MM.1S (cell line): ENCODE data around the gene STYXL1.
"Not testable (repeated sequence)": the region's sequence is repeated elsewhere in the genome, so short reads cannot be mapped to it uniquely, and the experiment has no call there.

ENCODE experiments used
- DNase-seq: peaks from one replicate; pipeline ENCODE4 v3.0.0-alpha.2; 2015
- H2AFZ ChIP-seq: fragments of 300-600 bp; sonication (generic); 2 replicates; pipeline ENCODE4 v1.6.0; 2016; ENCODE audit warnings: antibody characterized with exemption, low read length
- H3F3A ChIP-seq: fragments of 300-600 bp; sonication (generic); 2 replicates; pipeline ENCODE4 v1.6.1; 2016; ENCODE audit warnings: mild to moderate bottlenecking, antibody characterized with exemption, low read length, moderate library complexity, mixed read lengths; ENCODE audit not compliant: insufficient read depth
- H3K27ac ChIP-seq: fragments of 300-600 bp; sonication (generic); 2 replicates; pipeline ENCODE4 v1.5.1; 2016; ENCODE audit warnings: mild to moderate bottlenecking, low read length
- H3K27me3 ChIP-seq: fragments of 300-600 bp; sonication (generic); replicated peaks from 2 replicates; pipeline ENCODE4 v1.6.0; 2016; ENCODE audit warnings: low read length; ENCODE audit not compliant: insufficient read depth
- H3K36me3 ChIP-seq: fragments of 300-600 bp; sonication (generic); replicated peaks from 2 replicates; pipeline ENCODE4 v1.6.1; 2016; ENCODE audit warnings: mild to moderate bottlenecking, low read length, mixed read lengths; ENCODE audit not compliant: insufficient read depth
- H3K4me1 ChIP-seq: fragments of 300-600 bp; sonication (generic); 2 replicates; pipeline ENCODE4 v1.6.1; 2016; ENCODE audit warnings: low read length, mixed read lengths
- H3K4me2 ChIP-seq: fragments of 300-600 bp; sonication (generic); 2 replicates; pipeline ENCODE4 v1.6.0; 2016; ENCODE audit warnings: low read depth, low read length
- H3K4me3 ChIP-seq: fragments of 300-600 bp; sonication (generic); 2 replicates; pipeline ENCODE4 v1.5.1; 2016; ENCODE audit warnings: low read length, mixed read lengths
- H3K79me2 ChIP-seq: fragments of 300-600 bp; sonication (generic); 2 replicates; pipeline ENCODE4 v1.6.1; 2016; ENCODE audit warnings: mixed run types, low read length, mixed read lengths
- H3K9ac ChIP-seq: fragments of 300-600 bp; sonication (generic); 2 replicates; pipeline ENCODE4 v1.6.1; 2016; ENCODE audit warnings: low read length, mixed read lengths
- H3K9me2 ChIP-seq: fragments of 300-600 bp; sonication (generic); replicated peaks from 2 replicates; pipeline ENCODE4 v1.6.1; 2016; ENCODE audit warnings: mild to moderate bottlenecking, low read length, mixed read lengths; ENCODE audit not compliant: insufficient read depth
- H3K9me3 ChIP-seq: fragments of 300-600 bp; sonication (generic); replicated peaks from 2 replicates; pipeline ENCODE4 v1.6.1; 2016; ENCODE audit warnings: mild to moderate bottlenecking, low read length, mixed read lengths; ENCODE audit not compliant: insufficient read depth
- H4K20me1 ChIP-seq: fragments of 300-600 bp; sonication (generic); 2 replicates; pipeline ENCODE4 v1.6.1; 2016; ENCODE audit warnings: mild to moderate bottlenecking, low read length, moderate library complexity, mixed read lengths; ENCODE audit not compliant: insufficient read depth
- EZH2 ChIP-seq: fragments of 300-600 bp; sonication (generic); optimal IDR thresholded peaks from 2 replicates; pipeline ENCODE3; 2017; ENCODE audit warnings: low read depth, mild to moderate bottlenecking, antibody characterized with exemption, low read length, mixed read lengths
- EZH2phosphoT487 ChIP-seq: fragments of 300-600 bp; sonication (generic); IDR thresholded peaks from 2 replicates; pipeline ENCODE4 v1.6.1; 2018; ENCODE audit warnings: antibody characterized with exemption, low read length
- TF ChIP-seq, protein P1 (sequence below): fragments of 300-600 bp; sonication (generic); IDR thresholded peaks from 2 replicates; pipeline ENCODE4 v1.5.1; 2016; ENCODE audit warnings: antibody characterized with exemption, low read length, mixed read lengths

STYXL1 gene

GRCh38 chr7:76023002-76023401 lies 24.8 kb downstream of the STYXL1 start:
- Histone ChIP-seq H2AFZ (no peak overlapping the region), H3K27me3 (no peaks in the 10 kb centered on the region), H3K27ac (no peak overlapping the region), H3K9me2 (no peaks in the 10 kb centered on the region), H3K9me3 (no peaks in the 10 kb centered on the region), H3F3A (no peaks in the 10 kb centered on the region), H3K36me3 (no peaks in the 10 kb centered on the region), H3K79me2 (no peaks in the 10 kb centered on the region), H3K4me1 (peaks cover 9% of the 10 kb centered on the region; the same call in 1 of the 2 replicates), H3K4me3 (no peak overlapping the region), H4K20me1 (no peaks in the 10 kb centered on the region), H3K4me2 (no peak overlapping the region), H3K9ac (no peak overlapping the region)
- no peak for DNase-seq
- TF ChIP-seq EZH2, result no peak
- TF ChIP-seq, protein P1, sequence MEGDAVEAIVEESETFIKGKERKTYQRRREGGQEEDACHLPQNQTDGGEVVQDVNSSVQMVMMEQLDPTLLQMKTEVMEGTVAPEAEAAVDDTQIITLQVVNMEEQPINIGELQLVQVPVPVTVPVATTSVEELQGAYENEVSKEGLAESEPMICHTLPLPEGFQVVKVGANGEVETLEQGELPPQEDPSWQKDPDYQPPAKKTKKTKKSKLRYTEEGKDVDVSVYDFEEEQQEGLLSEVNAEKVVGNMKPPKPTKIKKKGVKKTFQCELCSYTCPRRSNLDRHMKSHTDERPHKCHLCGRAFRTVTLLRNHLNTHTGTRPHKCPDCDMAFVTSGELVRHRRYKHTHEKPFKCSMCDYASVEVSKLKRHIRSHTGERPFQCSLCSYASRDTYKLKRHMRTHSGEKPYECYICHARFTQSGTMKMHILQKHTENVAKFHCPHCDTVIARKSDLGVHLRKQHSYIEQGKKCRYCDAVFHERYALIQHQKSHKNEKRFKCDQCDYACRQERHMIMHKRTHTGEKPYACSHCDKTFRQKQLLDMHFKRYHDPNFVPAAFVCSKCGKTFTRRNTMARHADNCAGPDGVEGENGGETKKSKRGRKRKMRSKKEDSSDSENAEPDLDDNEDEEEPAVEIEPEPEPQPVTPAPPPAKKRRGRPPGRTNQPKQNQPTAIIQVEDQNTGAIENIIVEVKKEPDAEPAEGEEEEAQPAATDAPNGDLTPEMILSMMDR, result no peak
- no peak for TF ChIP-seq EZH2phosphoT487

- Histone ChIP-seq H3K4me1 (peaks cover 9% of the 10 kb centered on the region; the same call in 1 of the 2 replicates), H3F3A (no peaks in the 10 kb centered on the region), H3K4me3 (no peak overlapping the region), H3K9ac (no peak overlapping the region), H3K9me3 (no peaks in the 10 kb centered on the region), H3K9me2 (no peaks in the 10 kb centered on the region), H3K27me3 (no peaks in the 10 kb centered on the region), H2AFZ (no peak overlapping the region), H3K27ac (no peak overlapping the region), H3K36me3 (no peaks in the 10 kb centered on the region), H3K79me2 (no peaks in the 10 kb centered on the region), H3K4me2 (no peak overlapping the region), H4K20me1 (no peaks in the 10 kb centered on the region)
- TF ChIP-seq, protein P1, result no peak
- TF ChIP-seq EZH2 (no peak), EZH2phosphoT487 (no peak)
- no peak for DNase-seq
These were observed 25.6 kb downstream of the STYXL1 start for GRCh38 chr7:76022026-76022780.

GRCh38 chr7:76020031-76020714 lies 27.6 kb downstream of the STYXL1 start:
- peak overlapping the region; percentile 15; the same call in 1 of the 2 replicates for H3K4me2 ChIP-seq
- no peak overlapping the region for H3K4me3 ChIP-seq
- TF ChIP-seq EZH2phosphoT487, result no peak
- TF ChIP-seq, protein P1, result peak; percentile 97
- H3K9ac ChIP-seq, result no peak overlapping the region
- H3K4me1 ChIP-seq, result peaks cover 9% of the 10 kb centered on the region; the same call in 1 of the 2 replicates
- H3K9me3 ChIP-seq, result no peaks in the 10 kb centered on the region
- no peaks in the 10 kb centered on the region for H3K79me2 ChIP-seq
- H3F3A ChIP-seq, result no peaks in the 10 kb centered on the region
- H3K27ac ChIP-seq, result no peak overlapping the region
- H3K27me3 ChIP-seq, result no peaks in the 10 kb centered on the region
- H4K20me1 ChIP-seq, result no peaks in the 10 kb centered on the region
- no peaks in the 10 kb centered on the region for H3K9me2 ChIP-seq
- no peaks in the 10 kb centered on the region for H3K36me3 ChIP-seq
- H2AFZ ChIP-seq, result no peak overlapping the region
- DNase-seq, result peak; percentile 51

GRCh38 chr7:76018520-76018919 lies 29.3 kb downstream of the STYXL1 start:
- not testable (repeated sequence) for H3K4me3 ChIP-seq, H3K27me3 ChIP-seq, H3K4me2 ChIP-seq, H3K9ac ChIP-seq, H4K20me1 ChIP-seq, H2AFZ ChIP-seq, H3K9me3 ChIP-seq, H3K27ac ChIP-seq, H3K79me2 ChIP-seq, H3K9me2 ChIP-seq, H3K4me1 ChIP-seq, DNase-seq, H3F3A ChIP-seq, H3K36me3 ChIP-seq
